Posterior cingulate gyrus (tissue), 11 donors: ENCODE results near the gene SLC6A11.
A peak's percentile ranks its signal among the peaks of the same experiment; 100 is the strongest.

Experiments used
- DNase-seq, 10 donors: peaks; one replicate each; pipeline versions ENCODE4 v3.0.0 to v3.0.0-alpha.2; 2020 to 2021; ENCODE audit warnings: mixed read lengths in 3 of 10
- intact Hi-C: fragments of 100-400 bp; cut with DNase I; formaldehyde crosslinking; loops from one replicate; pipeline ENCODE4 v1.15.1; 2023

The SLC6A11 gene

GRCh38 chr3:10926256-10926810 lies 110.3 kb downstream of the SLC6A11 start:
- intact Hi-C loops: no loop called here

DNA sequence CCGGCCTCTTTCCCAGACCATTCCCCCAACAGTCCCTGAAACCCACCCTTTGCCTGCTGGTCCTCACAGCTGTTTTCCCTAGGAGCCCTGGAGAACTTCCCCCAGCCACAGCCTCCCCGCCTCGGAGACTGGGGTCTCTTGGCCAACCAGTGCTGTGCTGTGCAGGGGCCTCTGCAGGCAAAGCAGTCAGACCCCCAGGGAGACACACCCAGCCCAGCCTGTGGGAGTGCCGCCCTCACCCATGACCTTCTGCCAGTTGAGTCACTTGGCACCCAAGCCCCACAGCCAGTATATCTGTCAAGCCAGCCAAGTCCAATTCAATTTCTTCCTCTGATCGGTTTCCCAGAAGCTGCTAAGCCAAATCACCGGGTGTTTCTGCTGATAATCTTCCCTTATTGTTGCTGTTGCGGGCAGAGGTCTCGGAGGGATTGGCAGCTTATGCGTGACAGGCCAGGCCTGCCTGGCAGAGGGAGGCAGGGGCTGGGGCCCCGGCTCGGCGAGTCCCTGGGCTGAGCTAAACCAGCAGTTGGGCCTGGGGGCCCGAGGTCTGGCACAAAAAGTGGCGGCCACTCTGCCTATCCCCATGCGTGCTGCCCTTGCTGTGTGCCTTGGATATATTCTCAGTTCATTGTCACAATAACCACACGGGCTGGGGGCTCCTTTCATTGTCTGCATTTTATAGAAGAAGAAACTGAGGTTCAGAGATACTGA lies 110.9 kb downstream of the SLC6A11 start:
- intact Hi-C loops: no loop called here
- no peak for DNase-seq

More at GRCh38 chr3:10926256-10926810, 110.3 kb downstream of the SLC6A11 start:
- DNase-seq: peak in 1 of 10 donors; percentile 88

- intact Hi-C loops: no loop called here
- DNase-seq: no peak
Measured at GRCh38 chr3:10927551-10927950, 111.5 kb downstream of the SLC6A11 start.

DNA sequence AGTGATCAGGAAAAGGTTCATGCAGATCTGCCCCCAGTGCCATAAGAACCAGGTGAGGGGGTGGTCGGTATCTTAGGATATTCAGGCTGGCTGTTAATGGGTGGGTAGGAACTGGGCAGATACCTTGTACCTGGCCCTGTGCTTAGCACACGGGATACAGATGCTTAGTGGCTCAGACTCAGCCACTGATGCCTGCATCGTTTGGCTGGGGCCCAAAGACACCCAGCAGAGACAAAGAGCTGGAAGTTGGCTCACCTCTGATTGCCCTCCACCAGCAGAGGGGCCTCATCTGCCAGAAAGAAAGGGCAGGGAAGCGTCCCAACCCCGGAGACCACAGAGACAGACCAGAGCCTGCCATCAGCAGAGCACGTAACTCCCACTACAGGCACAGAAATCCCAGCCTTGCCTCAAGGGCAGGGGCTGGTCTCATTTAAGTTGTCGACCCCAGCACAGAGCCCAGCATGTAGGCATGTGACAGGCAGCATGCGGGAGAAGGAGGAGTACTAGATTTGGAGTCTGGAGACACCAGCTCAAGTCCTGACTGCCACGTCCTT lies 112.5 kb downstream of the SLC6A11 start:
- DNase-seq: no peak
- intact Hi-C loops: no loop called here

- intact Hi-C loops: no loop called here
- DNase-seq: no peak
Measured at GRCh38 chr3:10928961-10929471, 113.0 kb downstream of the SLC6A11 start.

DNA sequence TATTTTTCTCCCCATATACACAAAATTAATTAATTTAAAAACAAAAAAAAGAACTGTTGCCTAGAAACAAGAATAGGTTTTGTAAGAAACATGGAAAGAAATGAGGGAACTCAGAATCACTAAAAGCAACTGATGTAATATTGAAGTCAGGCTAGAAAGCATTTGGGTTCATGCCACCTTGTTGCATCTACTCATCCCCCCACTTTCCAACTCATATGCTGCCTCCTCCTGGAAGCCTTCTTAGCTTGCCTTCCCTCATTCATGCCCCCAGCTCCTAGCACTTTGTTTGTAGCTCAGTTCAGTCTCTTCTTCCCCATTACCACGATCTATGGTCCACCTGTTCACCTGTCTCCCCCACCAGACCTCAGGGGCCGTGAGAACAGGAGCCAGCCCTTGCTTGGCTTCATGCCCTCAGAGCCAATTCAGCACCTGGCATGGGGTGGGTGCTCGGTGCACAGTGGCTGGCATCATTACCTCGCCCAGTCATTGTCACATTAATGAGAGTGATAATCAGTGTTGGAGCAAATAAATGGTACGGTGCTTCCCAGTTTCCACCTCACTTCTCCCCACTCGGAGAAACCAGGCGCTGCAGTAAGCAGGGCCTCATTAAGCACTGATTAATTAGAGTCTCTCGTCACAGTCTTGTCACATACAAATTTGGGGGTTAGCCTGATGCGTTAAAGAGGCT lies 114.1 kb downstream of the SLC6A11 start:
- no peak for DNase-seq
- intact Hi-C loops: no loop called here

- DNase-seq: no peak
Measured at GRCh38 chr3:10930666-10931040, 114.6 kb downstream of the SLC6A11 start.

DNA sequence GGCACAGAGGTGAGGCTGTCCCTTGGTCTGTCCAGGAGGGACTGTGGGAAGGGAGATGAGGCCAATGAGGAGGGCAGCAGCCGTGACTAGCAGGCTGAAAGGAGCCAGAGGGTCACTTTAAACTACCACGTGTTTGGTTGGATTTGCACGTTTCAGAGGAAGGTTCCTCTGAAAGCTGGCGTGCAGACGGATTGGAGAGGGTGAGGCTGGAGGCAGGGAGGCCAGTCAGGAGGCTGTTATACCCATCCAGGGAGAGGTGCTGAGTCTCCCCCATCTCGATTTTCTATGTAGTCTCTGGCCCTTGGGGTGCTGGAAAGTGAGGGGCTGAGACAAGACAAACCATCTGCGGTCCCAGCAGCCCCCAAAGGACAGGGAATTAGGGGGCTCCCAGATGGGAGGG lies 116.6 kb downstream of the SLC6A11 start:
- intact Hi-C loops: no loop called here
- peak in 1 of 10 donors; percentile 9 for DNase-seq

More at GRCh38 chr3:10930666-10931040, 114.6 kb downstream of the SLC6A11 start:
- intact Hi-C loops: no loop called here

GRCh38 chr3:10933021-10933420 lies 117.0 kb downstream of the SLC6A11 start:
- DNase-seq: peak in 1 of 10 donors; percentile 6
- intact Hi-C loops: no loop called here

- intact Hi-C loops: no loop called here
- DNase-seq: peak in 1 of 10 donors; percentile 6
Measured at GRCh38 chr3:10933470-10933804, 117.4 kb downstream of the SLC6A11 start.

DNA sequence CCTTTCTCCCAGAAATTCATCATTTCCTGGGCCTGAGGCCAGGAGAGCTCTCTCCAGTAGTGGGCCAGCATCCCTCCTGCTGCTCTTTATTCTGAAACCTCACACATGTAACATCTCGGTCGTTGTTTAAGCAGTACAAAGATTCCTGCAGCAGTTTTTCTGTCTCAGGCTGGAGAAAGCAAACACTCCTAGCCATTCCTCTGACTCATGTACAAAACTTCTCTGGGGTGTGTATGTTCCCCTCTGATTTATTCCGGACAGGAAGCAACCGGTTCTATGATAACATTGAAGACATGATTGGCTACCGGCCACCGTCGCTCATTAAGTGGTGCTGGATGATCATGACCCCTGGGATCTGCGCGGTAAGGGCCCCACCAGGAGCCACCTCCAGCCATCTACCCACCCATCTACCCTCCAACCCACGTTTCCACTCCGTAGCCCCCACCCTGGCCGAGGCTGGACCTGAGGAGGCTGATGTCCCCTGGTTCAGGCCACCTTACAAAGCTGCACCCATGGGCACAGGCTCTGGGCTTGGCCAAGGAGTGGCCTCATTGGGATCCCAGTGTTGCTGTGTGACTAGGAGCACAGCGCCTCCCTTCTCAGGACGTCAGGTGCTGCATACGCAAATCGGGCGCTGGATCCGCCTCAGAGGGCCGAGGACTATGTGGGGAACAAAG lies 117.9 kb downstream of the SLC6A11 start:
- DNase-seq: peak in 1 of 10 donors; percentile 12
- intact Hi-C loops: no loop called here

- intact Hi-C loops: no loop called here
- DNase-seq: peak in 1 of 10 donors; percentile 70
Measured at GRCh38 chr3:10935028-10935427, 119.0 kb downstream of the SLC6A11 start.

GRCh38 chr3:10935846-10936631 lies 120.0 kb downstream of the SLC6A11 start:
- DNase-seq: peak in 1 of 10 donors; percentile 54
- intact Hi-C loops: no loop called here

DNA sequence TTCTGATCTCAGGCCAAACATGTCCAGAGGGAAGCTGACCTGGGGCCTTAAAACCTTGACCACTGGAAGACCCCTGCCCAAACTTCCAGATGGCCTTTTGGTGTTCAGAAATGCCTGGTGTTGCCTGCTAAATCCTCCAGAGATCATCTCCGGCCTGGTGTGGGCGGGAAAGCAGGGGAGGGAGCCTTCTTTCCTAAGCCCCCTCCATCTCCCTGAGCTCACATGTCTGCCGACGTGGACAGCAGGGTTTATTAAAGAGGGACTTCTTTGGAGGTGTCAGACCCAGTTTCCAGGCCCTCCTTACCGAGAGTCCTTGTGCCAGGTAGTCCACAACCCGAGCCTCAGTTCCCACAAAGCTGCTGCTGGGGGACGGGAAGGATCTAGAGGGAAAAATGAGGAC lies 120.7 kb downstream of the SLC6A11 start:
- peak in 1 of 10 donors; percentile 19 for DNase-seq
- intact Hi-C loops: no loop called here

DNA sequence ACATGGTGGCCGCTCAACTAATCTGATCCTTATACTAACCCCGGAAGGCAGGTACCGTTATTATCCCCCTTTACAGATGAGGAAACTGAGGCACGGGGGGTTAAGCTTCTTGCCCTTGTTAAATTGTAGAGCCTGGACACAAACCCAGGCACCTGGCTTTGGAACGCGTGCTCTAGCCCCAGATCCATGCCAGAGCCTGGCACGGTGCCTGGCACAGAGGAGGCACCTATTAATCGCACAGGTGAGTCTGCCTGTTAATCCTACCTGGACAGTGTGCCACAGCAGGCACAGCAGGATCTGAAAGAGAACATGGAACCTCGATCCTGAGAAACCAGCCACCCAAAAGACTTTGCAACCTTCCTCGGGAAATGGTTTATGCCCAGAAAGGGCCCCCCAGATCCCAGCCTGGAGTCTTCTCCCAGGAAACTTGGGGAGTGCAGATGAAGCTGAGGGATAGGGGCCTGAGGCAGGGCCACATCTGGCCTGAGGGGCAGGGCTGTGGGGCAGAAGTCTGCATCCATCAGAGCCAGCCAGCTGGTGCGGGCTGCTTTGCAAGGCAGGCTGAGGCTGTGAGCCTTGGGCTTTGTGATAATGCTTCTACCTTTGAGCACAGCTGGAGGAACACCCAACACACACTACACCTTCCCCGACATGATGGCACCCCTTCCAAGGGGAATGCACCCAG lies 121.3 kb downstream of the SLC6A11 start:
- intact Hi-C loops: no loop called here
- DNase-seq: peak in 2 of 10 donors; percentile 7 to 54

- DNase-seq: peak in 1 of 10 donors; percentile 67
- intact Hi-C loops: no loop called here
Measured at GRCh38 chr3:10939556-10939955, 123.5 kb downstream of the SLC6A11 start.

DNA sequence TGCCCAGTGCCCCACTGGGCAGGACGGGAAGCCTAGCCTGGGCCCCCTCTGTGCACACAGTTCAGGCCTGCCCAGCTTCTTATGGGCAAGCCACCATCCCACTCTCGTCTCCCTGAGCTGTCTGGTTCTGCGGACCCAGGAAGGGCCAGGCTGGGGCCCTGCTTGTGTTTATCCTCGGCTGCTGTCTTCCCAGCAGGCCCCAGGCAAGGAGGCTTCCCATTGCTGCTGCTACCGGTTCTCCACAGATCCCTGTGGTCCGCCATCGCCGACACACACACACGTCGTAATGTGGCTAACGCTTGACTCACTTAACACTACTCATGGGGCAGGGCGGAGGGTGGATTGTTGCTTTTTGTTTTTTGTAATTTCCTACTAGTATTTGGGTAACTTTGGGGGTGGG lies 124.1 kb downstream of the SLC6A11 start:
- peak in 1 of 10 donors; percentile 59 for DNase-seq
- intact Hi-C loops: no loop called here

GRCh38 chr3:10941972-10942371 lies 125.9 kb downstream of the SLC6A11 start:
- intact Hi-C loops: no loop called here
- DNase-seq: peak in 1 of 10 donors; percentile 48

GRCh38 chr3:10942690-10943205 lies 126.7 kb downstream of the SLC6A11 start:
- peak in 1 of 10 donors; percentile 67 for DNase-seq
- intact Hi-C loops: no loop called here
